Activated T-cell treated with anti-CD3 and anti-CD28 coated beads for 4 hours (primary cell): Measurements from ENCODE around the gene DGKD.
A peak's percentile ranks its signal among the peaks of the same experiment; 100 is the strongest.
"Not testable (repeated sequence)": the region's sequence is repeated elsewhere in the genome, so short reads cannot be mapped to it uniquely, and the experiment has no call there.

Source experiments
- DNase-seq: peaks from one replicate; pipeline ENCODE4 v3.0.0-alpha.2; 2020

DGKD gene

DNA sequence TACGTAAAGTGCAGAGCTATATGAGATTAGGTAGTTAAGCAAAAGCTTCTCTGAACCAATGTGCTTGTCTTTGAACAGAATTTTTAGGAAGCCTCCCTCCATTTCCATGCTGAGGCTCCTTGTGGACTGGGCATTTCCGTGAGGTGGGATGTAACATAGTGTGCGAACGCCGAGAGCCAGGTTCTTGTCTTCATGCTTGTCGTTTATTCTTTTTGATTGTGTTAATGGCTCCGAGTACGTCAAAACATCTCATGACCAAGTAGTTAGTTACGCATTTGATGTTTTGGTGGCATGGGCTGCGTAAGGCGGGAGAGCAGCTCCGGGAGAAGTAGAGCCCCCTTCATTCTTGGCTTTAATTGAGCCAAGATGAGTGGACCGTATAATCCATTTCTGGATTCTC is 32.9 kb downstream of the DGKD start:
- DNase-seq = no peak

DNA sequence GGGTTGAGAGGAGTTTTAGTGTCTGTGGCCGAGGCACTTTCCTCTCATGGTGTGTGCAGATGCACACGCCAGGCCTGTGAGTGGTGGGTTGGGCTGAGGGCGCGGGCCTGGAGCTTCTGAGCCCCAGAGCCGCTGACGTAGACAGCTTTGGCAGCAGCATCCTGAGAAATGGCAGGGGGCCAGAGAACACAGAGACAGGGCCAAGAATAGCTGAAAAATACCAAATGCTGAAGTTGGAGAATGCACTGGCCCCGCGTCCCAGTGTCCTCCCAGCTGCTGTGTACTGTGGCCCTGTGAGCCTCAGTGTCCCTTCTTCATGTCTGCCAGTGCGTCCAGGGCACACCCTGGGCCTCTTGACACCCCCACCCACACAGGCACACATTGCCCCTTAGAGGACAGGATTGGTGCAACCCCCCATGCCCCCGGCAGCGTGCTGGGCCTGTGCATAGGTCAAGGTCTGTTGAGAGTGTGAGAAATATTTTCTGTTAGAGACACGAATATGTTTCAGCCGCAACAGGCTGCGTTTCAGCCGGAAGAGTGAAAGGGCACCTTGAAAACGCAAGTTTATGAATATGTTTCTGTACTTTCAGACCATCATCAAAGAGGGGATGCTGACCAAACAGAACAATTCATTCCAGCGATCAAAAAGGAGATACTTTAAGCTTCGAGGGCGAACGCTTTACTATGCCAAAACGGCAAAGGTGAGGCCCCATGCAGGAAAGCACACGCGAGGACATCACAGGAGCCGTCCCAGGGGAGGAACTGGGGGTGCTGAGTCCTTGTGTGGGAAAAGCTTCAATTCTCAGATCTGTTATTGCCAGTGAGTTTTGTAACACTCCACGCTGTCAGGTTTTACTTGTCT is 33.6 kb downstream of the DGKD start:
- no peak for DNase-seq

DNA sequence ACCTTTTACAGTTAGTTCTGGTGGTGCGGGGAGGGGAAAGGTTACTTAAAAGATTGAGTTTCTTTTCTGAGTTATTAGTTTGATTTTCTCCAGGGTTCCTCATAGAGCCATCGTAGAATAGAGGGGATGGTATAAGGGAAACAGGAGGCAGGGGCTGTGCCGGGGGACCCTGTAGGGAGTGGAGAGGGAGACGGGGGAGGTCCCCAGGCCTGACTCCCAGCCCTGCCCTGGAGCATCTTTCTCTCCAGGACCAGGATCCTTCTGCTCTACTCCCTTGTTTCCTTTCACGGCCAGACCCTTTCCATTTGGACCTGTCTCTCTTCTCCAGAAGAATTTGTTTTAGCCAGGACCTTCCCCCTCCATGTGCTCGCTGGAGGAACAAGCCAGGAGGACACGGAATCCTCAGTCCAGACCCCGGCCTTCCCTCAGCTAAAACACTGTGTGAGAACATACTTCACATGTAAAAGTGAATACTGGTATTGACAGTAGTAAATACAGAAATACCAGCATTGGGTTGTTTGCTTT is 35.4 kb downstream of the DGKD start:
- DNase-seq = no peak

DNA sequence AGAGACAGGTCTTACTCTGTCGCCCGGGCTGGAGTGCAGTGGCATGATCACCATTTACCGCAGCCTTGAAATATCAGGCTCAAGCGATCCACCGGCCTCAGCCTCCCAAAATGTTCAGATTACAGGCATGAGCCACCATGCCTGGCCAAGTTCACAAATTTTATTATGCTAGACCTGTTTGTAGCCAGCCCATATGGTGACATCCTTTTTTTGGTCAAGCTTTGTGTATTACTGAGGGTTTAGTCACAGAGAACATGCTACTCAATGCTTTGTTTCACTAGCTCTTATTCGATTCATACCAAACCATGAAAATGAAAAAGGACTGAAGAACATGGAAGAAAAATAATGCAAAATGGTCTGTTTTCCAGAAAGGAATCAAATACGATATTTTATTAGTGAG is 41.4 kb downstream of the DGKD start:
- DNase-seq = no peak

DNA sequence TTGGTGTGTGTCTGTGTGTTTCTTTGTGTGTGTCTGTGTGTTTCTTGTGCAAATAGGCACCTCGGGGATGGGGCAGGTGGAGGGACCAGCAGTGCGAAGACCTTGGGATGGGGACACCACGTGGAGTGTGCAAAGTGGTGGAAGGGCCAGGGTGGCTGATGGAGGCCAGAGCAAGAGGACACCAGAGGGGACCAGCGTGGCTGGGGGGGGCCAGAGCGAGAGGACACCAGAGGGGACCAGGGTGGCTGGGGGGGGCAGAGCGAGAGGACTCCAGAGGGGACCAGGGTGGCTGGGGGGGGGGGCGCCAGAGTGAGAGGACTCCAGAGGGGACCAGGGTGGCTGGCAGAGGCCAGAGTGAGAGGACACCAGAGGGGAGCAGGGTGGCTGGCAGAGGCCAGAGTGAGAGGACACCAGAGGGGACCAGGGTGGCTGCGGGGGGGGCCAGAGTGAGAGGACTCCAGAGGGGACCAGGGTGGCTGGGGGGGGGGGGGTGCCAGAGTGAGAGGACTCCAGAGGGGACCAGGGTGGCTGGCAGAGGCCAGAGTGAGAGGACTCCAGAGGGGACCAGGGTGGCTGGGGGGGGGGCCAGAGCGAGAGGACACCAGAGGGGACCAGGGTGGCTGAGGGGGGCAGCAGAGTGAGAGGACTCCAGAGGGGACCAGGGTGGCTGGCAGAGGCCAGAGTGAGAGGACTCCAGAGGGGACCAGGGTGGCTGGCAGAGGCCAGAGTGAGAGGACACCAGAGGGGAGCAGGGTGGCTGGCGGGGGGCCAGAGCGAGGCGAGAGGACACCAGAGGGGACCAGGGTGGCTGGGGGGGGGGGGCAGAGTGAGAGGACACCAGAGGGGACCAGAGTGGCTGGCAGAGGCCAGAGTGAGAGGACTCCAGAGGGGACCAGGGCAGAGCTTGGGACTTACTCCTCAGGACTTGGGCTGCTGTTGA is 42.7 kb downstream of the DGKD start:
- not testable (repeated sequence) for DNase-seq

DNA sequence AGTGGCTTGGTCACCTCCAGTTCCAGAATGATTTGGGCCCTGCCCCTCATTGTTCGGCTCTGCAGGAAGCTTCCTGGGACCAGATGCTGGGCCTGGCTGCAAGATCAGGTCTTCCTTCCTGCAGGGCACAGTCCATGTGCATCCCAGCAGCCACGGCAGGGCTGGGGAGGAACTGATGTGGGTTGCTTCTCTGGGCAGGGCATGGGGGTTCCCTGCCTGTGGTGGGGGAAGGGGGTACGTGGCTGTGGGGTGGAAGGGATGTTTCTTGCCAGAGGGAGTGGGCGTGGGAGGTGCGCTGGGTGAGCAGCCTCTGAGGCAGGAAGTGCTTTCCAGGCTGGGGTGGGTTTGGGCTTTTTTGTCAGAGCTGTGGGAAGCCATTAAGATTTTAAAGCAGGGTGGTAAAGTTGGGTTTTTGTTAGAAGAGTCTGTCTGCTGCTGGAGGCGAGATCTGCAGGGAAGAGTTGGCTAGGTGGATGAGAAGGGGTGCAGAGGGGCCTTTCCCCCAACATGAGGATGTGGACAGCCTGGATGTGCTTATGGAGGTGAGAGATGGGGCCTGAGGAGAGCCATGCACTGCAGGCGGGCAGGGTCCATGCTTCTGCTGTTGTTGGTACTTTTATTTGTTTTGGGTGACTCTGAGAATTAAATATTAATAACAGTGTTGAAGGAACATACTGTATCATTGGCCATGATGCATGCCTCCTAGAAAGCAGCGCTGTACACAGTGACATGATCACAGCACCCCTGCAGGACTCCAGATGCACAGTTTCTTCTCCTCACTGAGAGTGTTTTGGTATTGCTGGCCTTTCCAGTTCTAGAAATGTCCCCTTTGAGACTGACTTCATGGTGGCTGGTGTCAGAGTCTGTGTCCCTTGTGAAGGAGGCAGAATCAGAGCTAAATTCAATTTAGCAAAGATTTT is 45.3 kb downstream of the DGKD start:
- no peak for DNase-seq

DNA sequence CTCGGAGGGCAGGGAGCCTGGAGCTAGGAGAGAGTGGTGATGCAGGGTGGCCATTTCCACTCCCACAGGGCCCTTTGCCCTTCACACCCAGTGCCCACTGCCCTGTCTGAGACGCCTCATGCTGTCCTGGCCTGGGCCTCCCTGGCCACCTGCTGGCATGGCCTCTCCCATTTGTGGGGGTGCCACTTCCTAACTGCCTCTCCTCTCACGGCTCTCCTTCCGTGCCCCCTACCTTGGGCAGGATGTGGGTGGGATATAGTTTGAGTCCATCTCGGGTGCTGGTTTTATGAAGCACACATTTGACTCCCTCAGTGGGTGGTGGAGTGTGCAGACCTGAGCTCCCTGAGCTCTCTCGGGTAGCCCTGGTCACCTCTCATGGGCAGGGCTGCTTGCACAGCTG is 46.0 kb downstream of the DGKD start:
- DNase-seq = no peak

DNA sequence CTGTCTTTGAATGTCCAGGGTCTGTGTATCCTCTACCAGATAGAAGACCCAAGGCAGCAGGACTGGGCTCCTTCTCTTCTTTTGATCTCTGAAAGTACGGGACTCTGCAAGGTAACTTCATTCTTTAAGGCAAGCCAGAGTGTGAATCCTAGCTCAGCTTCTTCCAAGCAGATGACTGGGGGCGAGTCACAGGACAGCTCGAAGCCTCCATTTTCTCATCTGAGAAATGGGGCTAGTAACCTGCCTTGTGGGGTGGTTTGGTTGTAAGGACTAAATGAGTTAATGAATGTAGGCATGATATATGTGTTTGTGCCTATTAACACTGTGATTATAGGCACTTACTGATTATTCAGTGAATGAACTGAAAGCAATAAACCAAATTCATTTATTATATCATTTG is 46.7 kb downstream of the DGKD start:
- no peak for DNase-seq

DNA sequence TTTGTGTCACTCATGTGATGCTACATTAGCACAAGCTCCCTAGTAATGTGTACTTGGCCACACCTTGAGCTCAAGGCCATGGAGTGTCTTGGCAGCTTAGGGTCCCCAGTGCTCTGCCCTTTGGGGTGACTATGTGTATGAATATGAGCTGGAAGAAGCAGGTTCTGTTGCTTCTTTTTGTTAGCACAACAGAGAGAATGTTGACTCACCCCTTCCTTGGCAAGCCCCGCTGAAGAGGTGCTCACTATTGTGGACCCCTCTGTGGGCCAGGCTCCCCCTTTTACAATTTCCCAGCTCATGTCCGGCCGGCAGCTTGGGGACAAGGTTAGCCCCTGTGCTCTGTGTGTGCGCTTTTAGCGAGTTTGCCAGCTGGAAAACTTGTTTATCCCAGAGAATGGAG is 48.1 kb downstream of the DGKD start:
- no peak for DNase-seq

DNA sequence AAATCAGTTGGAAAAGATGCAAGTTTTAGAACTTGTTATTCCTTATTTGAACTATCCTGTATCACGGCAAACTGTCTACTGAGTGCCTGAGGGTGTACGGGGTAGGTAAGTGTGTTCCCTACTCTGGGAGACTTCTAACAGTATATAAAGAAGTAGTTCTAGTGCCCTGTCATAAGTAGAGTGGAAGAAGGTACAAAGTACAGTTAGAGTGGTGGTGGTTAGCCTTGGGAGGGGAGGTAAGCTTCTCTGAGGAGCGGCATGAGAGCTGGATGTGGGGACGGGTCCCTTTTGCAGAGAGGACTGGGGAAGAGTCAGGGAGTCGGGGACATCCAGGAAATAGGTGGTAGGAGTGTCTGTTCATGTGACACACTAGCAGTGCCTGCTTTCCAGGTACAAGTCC is 48.5 kb downstream of the DGKD start:
- DNase-seq = no peak

DNA sequence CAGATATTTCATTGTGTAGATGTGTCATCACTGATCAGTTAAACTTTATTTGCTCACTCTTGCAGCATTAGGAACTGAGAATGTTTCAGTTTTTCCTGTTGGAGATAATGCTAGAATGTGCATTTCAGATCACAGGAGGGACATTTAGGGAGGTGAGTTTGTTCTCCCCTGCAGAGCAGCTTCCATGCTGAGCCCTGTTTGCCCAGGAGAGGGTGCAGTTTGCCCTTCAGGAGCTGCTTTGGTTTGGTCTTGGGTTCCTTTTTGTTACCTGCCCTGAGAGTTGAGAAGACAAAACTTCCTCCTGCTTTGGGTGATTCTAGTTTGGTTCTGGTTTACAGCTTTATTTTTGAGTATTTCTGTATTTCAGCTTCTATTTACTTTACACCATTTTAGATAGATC is 49.9 kb downstream of the DGKD start:
- DNase-seq = peak; percentile 57

DNA sequence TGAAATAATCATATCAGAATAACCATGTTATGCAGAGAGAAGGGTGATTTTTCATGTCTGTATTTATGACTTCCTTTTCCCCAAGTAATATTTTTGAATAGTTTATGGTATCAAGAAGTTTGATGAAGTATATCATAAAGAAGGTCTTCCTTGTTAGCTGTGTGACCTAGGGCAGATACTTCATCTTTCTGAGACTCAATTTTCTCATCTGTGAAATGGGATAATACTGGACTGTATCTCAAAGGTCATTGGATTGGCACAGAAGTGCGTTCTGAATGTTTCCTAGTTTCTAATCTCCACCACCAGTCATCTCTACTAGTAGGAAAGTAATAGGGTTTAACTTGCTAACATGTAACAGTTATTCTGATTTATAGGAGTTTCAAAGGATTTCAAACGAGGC is 52.6 kb downstream of the DGKD start:
- no peak for DNase-seq

DNA sequence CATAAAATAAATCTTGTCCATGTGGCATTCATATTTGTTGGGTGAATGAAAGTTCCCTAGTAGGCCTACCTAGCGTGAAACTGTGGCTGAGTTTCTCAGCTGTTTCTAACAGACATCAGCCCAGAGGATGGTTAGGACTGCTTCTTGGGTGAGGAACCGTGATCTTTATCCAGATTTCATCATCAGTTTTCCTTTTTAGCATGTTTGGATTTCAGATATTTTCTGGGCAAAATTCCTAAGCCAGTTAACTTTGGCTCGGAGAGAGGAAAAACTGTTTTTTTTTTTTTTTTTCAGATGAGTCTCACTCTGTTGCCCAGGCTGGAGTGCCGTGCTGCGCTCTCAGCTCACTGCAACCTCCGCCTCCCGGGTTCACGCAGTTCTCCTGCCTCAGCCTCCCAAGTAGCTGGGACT is 53.5 kb downstream of the DGKD start:
- DNase-seq = no peak

DNA sequence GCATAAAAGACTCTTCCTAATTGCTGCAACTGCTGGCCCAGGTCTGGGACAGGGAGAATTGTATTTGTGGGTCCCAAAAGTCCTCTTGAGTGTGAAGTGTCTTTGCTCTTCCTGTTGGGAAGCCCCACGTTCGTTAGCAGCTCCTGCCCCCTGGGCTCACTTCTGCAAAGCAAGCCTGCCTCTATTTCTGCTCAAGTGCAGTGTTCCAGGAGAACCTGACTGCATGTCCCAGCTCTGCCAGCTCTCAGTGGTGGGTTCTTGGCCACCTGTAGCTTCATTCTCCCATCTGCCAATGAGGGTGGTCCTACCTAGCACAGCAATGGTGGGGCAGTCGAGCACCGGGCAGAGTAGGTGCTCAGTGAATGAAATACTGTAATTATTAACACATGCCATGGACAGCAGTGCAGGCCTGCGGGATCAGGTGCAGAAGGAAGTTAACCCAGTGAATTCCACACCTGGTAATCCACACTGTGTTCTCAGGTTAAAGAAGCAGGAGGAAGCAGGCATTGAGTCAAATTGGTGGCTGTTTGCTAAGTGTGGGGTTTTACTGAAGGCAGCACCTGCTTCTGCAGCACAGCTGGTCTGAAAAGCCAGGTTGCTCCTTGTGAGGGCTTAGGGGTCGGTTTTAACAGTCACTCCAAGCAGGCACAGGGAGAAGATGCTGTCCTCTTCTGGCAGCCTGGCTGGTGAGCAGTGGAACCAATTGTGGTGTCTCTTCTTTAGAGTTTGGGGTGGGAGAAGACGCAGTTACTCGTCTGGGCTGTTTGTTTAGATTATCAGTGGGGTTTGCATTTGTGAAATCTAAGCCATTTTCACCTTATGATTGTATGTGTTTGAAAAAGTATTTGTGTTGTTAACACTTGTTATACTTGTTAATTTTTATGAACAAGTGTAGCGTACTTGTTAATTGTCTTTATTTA is 54.3 kb downstream of the DGKD start:
- DNase-seq = no peak

DNA sequence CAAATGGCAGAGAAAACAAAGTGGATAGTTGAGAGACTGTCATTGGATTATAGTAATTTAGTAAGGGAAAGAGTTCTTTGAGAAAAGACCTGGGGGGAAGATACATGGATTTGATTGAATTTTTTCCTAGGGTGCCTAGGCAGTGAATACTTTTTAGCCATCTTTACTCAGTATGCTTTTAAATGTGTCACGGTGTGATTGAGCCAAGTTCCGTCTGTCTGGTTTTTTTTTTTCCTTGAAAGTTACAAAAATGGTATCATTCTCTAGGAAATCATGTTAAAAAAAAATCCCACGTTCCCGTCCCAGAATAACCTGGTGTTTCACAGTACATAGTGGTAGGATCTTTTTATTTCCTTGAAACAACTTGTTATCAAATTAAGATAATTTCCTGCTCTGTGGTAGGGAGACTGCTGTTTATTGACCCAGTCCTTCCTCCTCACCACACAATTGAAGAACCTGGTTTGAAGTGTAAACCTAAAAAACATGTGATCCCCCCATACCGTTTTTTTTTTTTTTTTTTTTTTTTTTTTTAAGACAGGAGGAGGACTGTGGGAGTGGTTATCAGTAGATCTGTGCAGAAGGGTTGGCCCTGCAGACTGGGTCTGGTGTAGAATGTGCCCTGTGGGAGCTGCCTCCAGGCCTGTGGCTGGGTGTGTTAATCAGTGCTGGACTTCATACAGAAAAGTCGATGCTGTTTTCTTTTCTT is 55.1 kb downstream of the DGKD start:
- no peak for DNase-seq

DNA sequence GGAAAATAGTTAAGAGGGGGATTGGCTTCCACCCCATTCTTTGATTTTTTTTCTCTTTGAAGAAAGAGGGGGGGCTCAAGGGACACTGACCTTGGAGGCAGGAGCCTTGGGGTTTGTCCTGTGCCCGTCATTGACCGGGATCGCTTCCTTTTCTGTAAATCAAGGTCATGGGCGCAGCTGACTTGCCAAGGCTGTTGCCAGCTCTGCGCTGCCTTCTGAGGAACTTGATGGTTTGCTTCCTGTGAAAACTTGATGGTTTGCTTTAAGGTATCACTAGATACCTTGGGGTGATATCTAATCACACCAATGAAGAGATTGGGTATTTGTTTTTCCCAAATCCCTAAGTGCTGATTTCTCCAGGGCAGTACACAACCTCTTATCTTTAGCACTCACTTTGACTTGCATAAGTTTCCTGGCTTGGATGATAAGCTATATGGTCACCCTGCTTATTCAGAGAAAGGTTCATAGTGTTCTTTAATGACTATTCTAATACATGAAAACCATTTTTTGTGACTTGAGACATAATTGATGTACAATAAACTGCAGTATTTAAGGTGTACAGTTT is 56.0 kb downstream of the DGKD start:
- DNase-seq = no peak

DNA sequence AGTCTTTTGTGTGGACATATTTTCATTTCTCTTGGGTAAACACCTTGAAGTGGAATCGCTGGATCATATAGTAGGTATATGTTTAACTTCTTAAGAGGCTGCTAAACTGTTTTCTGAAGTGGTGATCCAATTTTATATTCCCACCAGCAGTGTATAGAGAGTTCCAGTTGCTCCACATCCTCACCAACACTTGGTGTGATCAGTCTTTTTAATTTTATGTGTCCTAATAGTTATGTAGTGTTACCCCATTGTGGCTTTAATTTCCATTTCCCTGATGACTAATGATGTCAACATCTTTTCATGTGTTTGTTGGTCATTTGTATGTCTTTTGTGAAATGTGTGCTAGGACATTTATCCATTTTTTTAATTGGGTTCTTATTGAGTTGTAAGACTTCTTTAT is 56.9 kb downstream of the DGKD start:
- DNase-seq = no peak

DNA sequence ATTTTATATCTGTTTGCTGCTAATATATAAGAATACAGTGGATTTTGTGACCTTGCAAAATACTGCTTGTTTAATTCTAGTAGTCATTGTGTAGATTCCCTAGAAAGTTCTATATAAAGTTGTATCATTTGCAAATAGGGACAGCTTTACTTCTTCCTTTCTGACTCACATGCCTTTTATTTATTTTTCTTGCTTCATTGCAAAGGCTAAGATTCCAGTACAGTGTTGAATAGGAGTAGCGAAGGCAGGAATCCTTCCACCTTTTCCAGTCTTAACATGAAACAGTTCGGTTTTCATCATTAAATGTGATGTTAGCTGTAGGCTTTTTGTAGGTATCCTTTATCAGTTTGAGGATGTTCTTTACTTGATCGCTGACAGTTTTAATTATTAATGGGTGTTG is 58.1 kb downstream of the DGKD start:
- DNase-seq = no peak

DNA sequence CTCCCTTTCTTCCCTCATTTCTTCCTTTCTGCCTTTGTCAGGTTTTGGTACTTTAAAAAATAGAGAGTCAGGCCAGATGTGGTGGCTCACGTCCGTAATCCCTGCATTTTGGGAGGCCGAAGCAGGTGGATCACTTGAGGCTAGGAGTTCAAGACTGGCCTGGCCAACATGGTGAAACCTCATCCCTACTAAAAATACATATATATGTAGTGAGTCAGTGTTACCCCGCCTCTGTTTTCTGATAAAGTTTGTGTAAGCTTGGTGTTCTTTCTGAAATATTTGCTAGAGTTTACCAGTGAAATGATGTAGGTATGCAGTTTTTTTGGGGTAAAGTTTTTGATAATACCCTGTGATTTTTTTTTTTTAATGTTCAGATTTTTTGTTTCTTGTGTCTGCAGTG is 58.8 kb downstream of the DGKD start:
- DNase-seq = no peak

DNA sequence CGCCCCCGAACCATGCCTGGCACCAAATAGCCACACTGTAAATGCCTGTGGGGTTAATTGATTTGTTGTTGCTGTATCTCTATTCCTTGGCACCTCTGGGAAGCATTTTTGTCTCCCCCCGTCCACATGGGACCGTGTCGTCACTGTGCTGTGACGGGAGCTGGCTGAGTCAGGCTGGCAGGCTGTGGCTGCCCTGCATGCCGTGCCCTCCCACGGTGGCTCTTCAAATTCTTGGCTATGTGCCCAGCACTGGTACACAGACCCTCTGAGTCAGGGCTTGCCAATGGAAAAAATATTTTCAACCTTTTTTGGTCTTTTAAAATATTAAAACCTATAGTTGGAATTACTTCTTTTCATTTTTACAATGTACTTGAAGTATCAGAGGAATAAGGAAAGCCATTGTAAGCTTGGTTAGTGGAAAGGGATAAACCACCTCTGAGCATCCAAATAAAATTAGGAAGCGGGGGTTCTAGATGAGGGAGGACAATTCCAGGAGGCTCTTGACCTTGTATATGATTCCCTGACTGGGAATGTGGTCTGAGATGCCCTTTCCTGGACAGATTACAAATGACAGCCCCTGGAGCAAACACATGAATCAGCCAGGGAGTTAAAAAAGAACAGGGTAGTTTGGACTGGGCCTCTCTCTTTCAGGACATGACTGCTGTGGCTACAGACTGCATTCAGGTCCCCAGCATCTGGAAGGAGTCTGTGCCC is 59.4 kb downstream of the DGKD start:
- peak; percentile 71 for DNase-seq
